GM12878 (cell line): ENCODE data around the gene TCF7L2.

ENCODE experiments used
- BRCA1 ChIP-seq: IDR thresholded peaks from 2 replicates; pipeline ENCODE4 v1.6.1; 2011; ENCODE audit warnings: low read depth, low read length, improper control_type of control experiment
- CTCF ChIP-seq, 3 experiments: IDR thresholded peaks in 2 of 3; conservative IDR thresholded peaks in 1 of 3; 2 replicates each; pipeline ENCODE4 v1.5.1; 2011; ENCODE audit warnings: low read depth in 3 of 3, low read length in 3 of 3, mild to moderate bottlenecking in 3 of 3, control low read depth in 2 of 3, moderate library complexity in 2 of 3, inconsistent platforms in 1 of 3, mixed read lengths in 1 of 3; ENCODE audit not compliant: control insufficient read depth in 2 of 3, insufficient read depth in 1 of 3; ENCODE audit errors: extremely low read depth in 1 of 3
- POLR2A ChIP-seq: IDR thresholded peaks from 2 replicates; pipeline ENCODE4 v1.6.1; 2011; ENCODE audit warnings: low read depth, mild to moderate bottlenecking, low read length
- SIX5 ChIP-seq: IDR thresholded peaks from 2 replicates; pipeline ENCODE4 v1.6.1; 2011; ENCODE audit warnings: mild to moderate bottlenecking, low read depth, low read length, moderate library complexity; ENCODE audit not compliant: severe bottlenecking
- SUPT20H ChIP-seq: IDR thresholded peaks from 2 replicates; pipeline ENCODE4 v1.6.1; 2011; ENCODE audit warnings: low read depth, mild to moderate bottlenecking, low read length, moderate library complexity, borderline replicate concordance; ENCODE audit not compliant: control insufficient read depth

- no peak for TF ChIP-seq BRCA1
- TF ChIP-seq SIX5 = no peak
- no peak for TF ChIP-seq POLR2A
- no peak for TF ChIP-seq CTCF (IDR thresholded peaks at IDR 0.05 in 2 of 3, conservative IDR thresholded peaks at IDR 0.05 in 1 of 3; ENCODE audit: control insufficient read depth in 2 of 3, extremely low read depth in 1 of 3, insufficient read depth in 1 of 3, low read depth in 3 of 3, low read length in 3 of 3)
- no peak for TF ChIP-seq SUPT20H
These were observed 111.5 kb downstream of the TCF7L2 start for GRCh38 chr10:113061557-113061956.
